HPDE6-E6E7 (cell line): Measurements from ENCODE around the gene C1orf53.

Experiments used
- DNase-seq: peaks from one replicate; pipeline ENCODE4 v3.0.0; 2011; ENCODE audit warnings: missing footprints; ENCODE audit errors: extremely low spot score

Gene C1orf53

GRCh38 chr1:197955486-197956394 lies 53.3 kb downstream of the C1orf53 start:
- DNase-seq: no peak
